A673 (cell line): ENCODE measurements around the gene NUB1. TPM values are rescaled to one million over a fixed set of nuclear protein-coding genes. Genes with fewer than 3 reads are reported as not detected.

Experiments
- BruUV-seq: library from RNA; stranded (reverse); fragments of 400-500 nt; replicated peaks from 2 replicates; lab custom pipeline; 2021; lab: Mats Ljungman, UMichigan
- CTCF ChIA-PET: fragments of 300-600 bp; sonication (Branson Sonifier 250); formaldehyde crosslinking; loops from one replicate; lab custom pipeline; 2022; ENCODE audit warnings: antibody characterized with exemption; lab: Charles Lee
- POLR2A ChIA-PET: fragments of 300-600 bp; sonication (Branson Sonifier 250); formaldehyde crosslinking; loops from one replicate; lab custom pipeline; 2022; ENCODE audit warnings: antibody characterized with exemption; ENCODE audit not compliant: low non-redundant PET; lab: Charles Lee
- DNase-seq: peaks from one replicate; pipeline ENCODE4 v3.0.0-alpha.2; 2015; ENCODE audit warnings: low spot score
- H3K27ac ChIP-seq: fragments of 200-600 bp; sonication (generic); 2 replicates; pipeline ENCODE4 v1.5.1; 2016; ENCODE audit warnings: mixed run types, low read depth, mild to moderate bottlenecking, mixed read lengths, antibody characterized with exemption, low read length; ENCODE audit not compliant: poor library complexity, severe bottlenecking
- H3K27me3 ChIP-seq: fragments of 200-600 bp; sonication (generic); replicated peaks from 2 replicates; pipeline ENCODE4 v1.6.1; 2017; ENCODE audit warnings: mixed run types, low read depth, mild to moderate bottlenecking, mixed read lengths, antibody characterized with exemption, low read length; ENCODE audit not compliant: insufficient read depth, poor library complexity
- H3K36me3 ChIP-seq: fragments of 200-600 bp; sonication (generic); 2 replicates; pipeline ENCODE4 v1.6.1; 2016; ENCODE audit warnings: mixed run types, mild to moderate bottlenecking, mixed read lengths, antibody characterized with exemption, low read length; ENCODE audit not compliant: insufficient read depth, poor library complexity, severe bottlenecking
- H3K4me1 ChIP-seq: fragments of 200-600 bp; sonication (generic); 2 replicates; pipeline ENCODE4 v1.6.1; 2017; ENCODE audit warnings: mixed run types, mild to moderate bottlenecking, mixed read lengths, antibody characterized with exemption, low read length; ENCODE audit not compliant: insufficient read depth, poor library complexity, severe bottlenecking
- H3K4me3 ChIP-seq: fragments of 200-600 bp; sonication (generic); 2 replicates; pipeline ENCODE4 v1.5.1; 2016; ENCODE audit warnings: low read depth, mixed run types, mild to moderate bottlenecking, mixed read lengths, low read length; ENCODE audit not compliant: poor library complexity, severe bottlenecking
- H3K9me3 ChIP-seq: fragments of 200-600 bp; sonication (generic); 2 replicates; pipeline ENCODE4 v1.6.1; 2016; ENCODE audit warnings: mixed run types, low read depth, mild to moderate bottlenecking, mixed read lengths, antibody characterized with exemption, low read length; ENCODE audit not compliant: poor library complexity, severe bottlenecking
- EZH2 ChIP-seq: fragments of 200-600 bp; sonication (generic); IDR thresholded peaks from 2 replicates; pipeline ENCODE4 v1.6.1; 2017; ENCODE audit warnings: borderline replicate concordance, low read depth, mild to moderate bottlenecking, mixed read lengths, antibody characterized with exemption, low read length; ENCODE audit not compliant: poor library complexity, severe bottlenecking
- intact Hi-C: fragments of 100-400 bp; cut with micrococcal nuclease; formaldehyde crosslinking; loops from one replicate; pipeline ENCODE4 v1.10.0; 2022; ENCODE audit not compliant: unreplicated experiment
- total RNA-seq: library from RNA; stranded (reverse); gene quantifications from 2 replicates; pipeline ENCODE4 v1.2.3, GENCODE V29; 2021
- TF ChIP-seq, protein P1 (sequence below): fragments of 300-800, 200-600 bp; sonication (generic); conservative IDR thresholded peaks from 2 replicates; pipeline ENCODE4 v1.5.1; 2017; ENCODE audit warnings: low read depth, mild to moderate bottlenecking, antibody characterized with exemption, low read length, moderate library complexity, mixed read lengths

Gene NUB1
- total RNA-seq, 1 experiment from 2014 or later, result 36.9 TPM

DNA sequence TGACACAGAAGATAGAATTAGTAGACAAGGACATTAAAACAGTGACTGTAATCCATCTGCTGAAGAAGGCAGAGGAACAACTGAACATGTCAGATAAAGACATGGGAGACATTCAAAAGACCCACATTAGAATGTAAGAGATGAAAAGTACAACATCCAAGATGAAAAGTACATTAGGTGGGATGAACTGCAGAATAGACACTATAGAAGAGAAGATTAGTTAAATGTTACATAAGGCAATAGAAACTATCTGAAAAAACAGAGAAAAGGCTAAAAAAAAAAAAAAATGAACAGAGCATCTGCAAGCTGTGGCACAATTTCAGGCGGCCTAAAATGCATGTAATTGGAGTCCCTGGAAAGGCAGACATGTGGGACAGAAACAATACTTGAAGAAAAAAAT lies 21.6 kb downstream of the NUB1 start:
- DNase-seq, result no peak
- Histone ChIP-seq H3K4me3 (no peak overlapping the region), H3K9me3 (no peaks in the 10 kb centered on the region), H3K36me3 (peaks cover 15% of the 10 kb centered on the region), H3K4me1 (no peaks in the 10 kb centered on the region), H3K27me3 (no peaks in the 10 kb centered on the region), H3K27ac (no peak overlapping the region)
- POLR2A ChIA-PET, result no interaction called here
- CTCF ChIA-PET, result no interaction called here
- no TSS peak for BruUV-seq
- TF ChIP-seq, protein P1, sequence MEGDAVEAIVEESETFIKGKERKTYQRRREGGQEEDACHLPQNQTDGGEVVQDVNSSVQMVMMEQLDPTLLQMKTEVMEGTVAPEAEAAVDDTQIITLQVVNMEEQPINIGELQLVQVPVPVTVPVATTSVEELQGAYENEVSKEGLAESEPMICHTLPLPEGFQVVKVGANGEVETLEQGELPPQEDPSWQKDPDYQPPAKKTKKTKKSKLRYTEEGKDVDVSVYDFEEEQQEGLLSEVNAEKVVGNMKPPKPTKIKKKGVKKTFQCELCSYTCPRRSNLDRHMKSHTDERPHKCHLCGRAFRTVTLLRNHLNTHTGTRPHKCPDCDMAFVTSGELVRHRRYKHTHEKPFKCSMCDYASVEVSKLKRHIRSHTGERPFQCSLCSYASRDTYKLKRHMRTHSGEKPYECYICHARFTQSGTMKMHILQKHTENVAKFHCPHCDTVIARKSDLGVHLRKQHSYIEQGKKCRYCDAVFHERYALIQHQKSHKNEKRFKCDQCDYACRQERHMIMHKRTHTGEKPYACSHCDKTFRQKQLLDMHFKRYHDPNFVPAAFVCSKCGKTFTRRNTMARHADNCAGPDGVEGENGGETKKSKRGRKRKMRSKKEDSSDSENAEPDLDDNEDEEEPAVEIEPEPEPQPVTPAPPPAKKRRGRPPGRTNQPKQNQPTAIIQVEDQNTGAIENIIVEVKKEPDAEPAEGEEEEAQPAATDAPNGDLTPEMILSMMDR, result no peak
- no peak for TF ChIP-seq EZH2
- intact Hi-C loops, result no loop called here

DNA sequence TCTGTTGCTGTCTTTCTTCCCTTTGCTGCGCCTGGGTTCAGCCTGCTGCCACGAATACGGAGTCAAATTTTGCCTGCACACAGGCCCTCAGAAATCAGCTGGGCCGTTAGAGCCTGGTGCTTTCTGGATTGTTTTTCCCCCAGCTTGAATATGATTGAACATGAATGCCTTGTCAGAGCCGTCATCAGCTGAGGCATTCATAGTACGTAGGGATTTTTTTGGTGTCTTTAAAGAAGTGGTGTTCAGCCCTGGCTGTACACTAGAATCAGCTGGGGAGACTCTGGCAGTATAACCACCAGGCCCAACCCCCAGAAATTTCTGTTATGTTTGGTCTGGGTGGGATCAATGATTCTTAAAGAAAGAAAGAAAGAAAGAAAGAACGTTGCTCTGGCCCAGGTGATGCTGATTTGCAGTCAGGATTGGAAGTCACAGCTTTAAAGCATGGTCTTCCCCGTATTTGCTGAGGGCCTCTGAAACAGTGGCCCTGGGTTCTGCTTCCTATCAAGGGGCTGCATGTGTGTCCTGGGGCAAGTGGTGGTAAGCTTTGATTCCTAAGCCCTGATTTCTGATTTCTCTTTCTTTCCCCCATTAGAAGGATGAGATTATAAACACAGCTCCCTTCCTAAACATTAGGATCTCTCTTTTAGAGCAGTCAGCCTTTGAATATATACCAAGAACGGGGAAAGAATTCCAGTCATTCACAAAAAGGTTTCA lies 24.7 kb downstream of the NUB1 start:
- no peak for DNase-seq
- Histone ChIP-seq H3K4me1 (no peaks in the 10 kb centered on the region), H3K27ac (no peak overlapping the region), H3K9me3 (no peaks in the 10 kb centered on the region), H3K36me3 (peaks cover 4% of the 10 kb centered on the region), H3K4me3 (no peak overlapping the region), H3K27me3 (no peaks in the 10 kb centered on the region)
- no TSS peak for BruUV-seq
- intact Hi-C loops, result no loop called here
- ChIA-PET CTCF (interaction anchor here (1.8 kb wide), 1 partner anchor 82 kb away, joined by 5 read pairs; no protein-coding TSS in a partner anchor), POLR2A (interaction anchor here (0.6 kb wide), 1 partner anchor 84 kb away, joined by 3 read pairs; no protein-coding TSS in a partner anchor)
- no peak for TF ChIP-seq EZH2
- TF ChIP-seq, protein P1, result no peak

DNA sequence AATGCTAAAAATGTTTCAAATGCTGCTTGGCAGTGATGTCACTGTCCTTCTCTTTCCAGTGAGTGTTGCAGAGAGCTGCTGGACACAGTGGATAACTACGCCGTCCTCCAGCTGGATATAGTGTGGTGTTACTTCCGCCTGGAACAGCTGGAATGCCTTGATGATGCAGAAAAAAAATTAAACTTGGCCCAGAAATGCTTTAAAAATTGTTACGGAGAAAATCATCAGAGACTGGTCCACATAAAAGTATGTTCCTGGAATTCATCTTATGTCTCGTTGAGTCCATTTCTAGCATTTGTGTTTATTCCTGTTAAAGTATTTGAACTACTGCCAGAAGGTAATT lies 25.2 kb downstream of the NUB1 start:
- Histone ChIP-seq H3K4me3 (no peak overlapping the region), H3K36me3 (no peaks in the 10 kb centered on the region), H3K27ac (no peak overlapping the region), H3K4me1 (no peaks in the 10 kb centered on the region), H3K27me3 (no peaks in the 10 kb centered on the region), H3K9me3 (no peaks in the 10 kb centered on the region)
- ChIA-PET POLR2A (interaction anchor here (0.6 kb wide), 1 partner anchor 83 kb away, joined by 3 read pairs; no protein-coding TSS in a partner anchor), CTCF (interaction anchor here (1.8 kb wide), 1 partner anchor 81 kb away, joined by 5 read pairs; no protein-coding TSS in a partner anchor)
- intact Hi-C loops, result no loop called here
- no TSS peak for BruUV-seq
- no peak for DNase-seq
- TF ChIP-seq EZH2, result no peak
- TF ChIP-seq, protein P1, result no peak
